ENCODE measurements around the gene KIAA1328. TPM values are rescaled to one million over a fixed set of nuclear protein-coding genes. Genes with fewer than 3 reads are reported as not detected.
A peak's percentile ranks its signal among the peaks of the same experiment; 100 is the strongest.

The KIAA1328 gene
- total and polyA plus RNA-seq, 2 donors (not counting 3 experiments of a cell fraction or from before 2014, with no cell fraction given) = 2.7 to 6.5 TPM

GRCh38 chr18:36828157-36828629, 734 bp upstream of the KIAA1328 start:
- peak overlapping the region; percentile 72 to 97 (median 86) for H3K4me3 ChIP-seq (replicated peaks in 1 of 3; ENCODE audit: insufficient read depth in 1 of 3, low read depth in 1 of 3, low read length in 3 of 3)
- DNase-seq (ENCODE audit: low read depth, low spot score) = peak; percentile 46
- no peaks in the 10 kb centered on the region for H3K9me3 ChIP-seq (replicated peaks; ENCODE audit: control insufficient read depth, insufficient read depth, low read length)
- ChIA-PET POLR2A (interaction anchor here (1.0 kb wide), 1 partner anchor 40 kb away, joined by 3 read pairs; no protein-coding TSS in a partner anchor), CTCF (interaction anchor here (0.8 to 2.3 kb wide), 11 partner anchors 10 to 114 kb away, joined by 3 to 12 read pairs (median 5); no protein-coding TSS in a partner anchor)
- H3K79me2 ChIP-seq (ENCODE audit: control insufficient read depth, insufficient read depth, low read length) = peaks cover 33% of the 10 kb centered on the region
- intact Hi-C loops (cut with micrococcal nuclease) (no loop called here), dilution Hi-C loops (cut with MboI; ENCODE audit: extremely low pct_ligation_motif_present, low sequenced_read_pairs) (no loop called here)
- no peaks in the 10 kb centered on the region for H4K20me1 ChIP-seq (replicated peaks; ENCODE audit: control insufficient read depth, extremely low read depth, insufficient read depth, low read length)
- H2AFZ ChIP-seq (ENCODE audit: low read depth, low read length) = peak overlapping the region; percentile 58
- peaks cover 18% of the 10 kb centered on the region for H3K4me1 ChIP-seq (ENCODE audit: control insufficient read depth, extremely low read depth, insufficient read depth, low read length)
- peak overlapping the region; percentile 68 for H3K27ac ChIP-seq (ENCODE audit: insufficient read depth, low read depth, low read length)
- H3K9ac ChIP-seq (replicated peaks; ENCODE audit: extremely low read depth, insufficient read depth, low read length) = peak overlapping the region; percentile 46
- H3K4me2 ChIP-seq (ENCODE audit: insufficient read depth, low read length) = peak overlapping the region; percentile 64
- no peaks in the 10 kb centered on the region for H3K27me3 ChIP-seq (ENCODE audit: control insufficient read depth in 2 of 2, insufficient read depth in 2 of 2, low read length in 2 of 2)
- peaks cover 0 to under 1% of the 10 kb centered on the region in 2 experiments for H3K36me3 ChIP-seq (ENCODE audit: control insufficient read depth in 2 of 2, extremely low read depth in 1 of 2, insufficient read depth in 2 of 2, low read length in 2 of 2)
- TF ChIP-seq MYC (IDR thresholded peaks at IDR 0.05; ENCODE audit: low read depth, low read length) = no peak
- TF ChIP-seq MAX (IDR thresholded peaks at IDR 0.05; ENCODE audit: insufficient read depth, insufficient read length) = no peak
- no peak for TF ChIP-seq GATA2 (IDR thresholded peaks at IDR 0.05; ENCODE audit: insufficient read depth, insufficient read length, low read depth, low read length)
- TF ChIP-seq JUN (IDR thresholded peaks at IDR 0.05; ENCODE audit: borderline replicate concordance, insufficient read depth, insufficient read length, low read depth) = no peak
- no peak for TF ChIP-seq POLR2AphosphoS5 (IDR thresholded peaks at IDR 0.05; ENCODE audit: insufficient read depth, low read depth, low read length)
- TF ChIP-seq EZH2 (IDR thresholded peaks at IDR 0.05; ENCODE audit: borderline replicate concordance, low read depth, low read length, severe bottlenecking) = no peak
- TF ChIP-seq POLR2A (IDR thresholded peaks at IDR 0.05; ENCODE audit: low read depth, low read length) = peak; percentile 6
- H3K9me1 ChIP-seq (replicated peaks; ENCODE audit: control insufficient read depth, extremely low read depth, insufficient read depth, low read length) = no peaks in the 10 kb centered on the region
- BruUV-seq (replicated peaks) = no TSS peak
- FAIRE-seq = peak; percentile 76
